ENCODE data around the gene PALLD. TPM values are rescaled to one million over a fixed set of nuclear protein-coding genes. Genes with fewer than 3 reads are reported as not detected.
"Not testable (repeated sequence)": the region's sequence is repeated elsewhere in the genome, so short reads cannot be mapped to it uniquely, and the experiment has no call there.

PALLD gene
- total RNA-seq, 1 experiment from 2014 or later: 6.5 TPM

- Histone ChIP-seq H3K27me3 (ENCODE audit: control insufficient read depth, insufficient read depth, low read length) (no peaks in the 10 kb centered on the region), H3K27ac (ENCODE audit: low read length) (no peak overlapping the region), H3K4me3 (ENCODE audit: low read depth in 2 of 2, low read length in 2 of 2) (no peak overlapping the region), H3K9me3 (ENCODE audit: control insufficient read depth, insufficient read depth, low read depth, low read length) (no peaks in the 10 kb centered on the region), H3K4me1 (ENCODE audit: control insufficient read depth, insufficient read depth, low read length) (no peaks in the 10 kb centered on the region; the same call in 1 of the 2 replicates), H3K36me3 (ENCODE audit: control insufficient read depth, insufficient read depth, low read length) (no peaks in the 10 kb centered on the region)
- ChIA-PET CTCF (no interaction called here), POLR2A (no interaction called here)
- no peak for TF ChIP-seq TCF7L2 (IDR thresholded peaks at IDR 0.05; ENCODE audit: low read depth, low read length)
- TF ChIP-seq REST (IDR thresholded peaks at IDR 0.05; ENCODE audit: insufficient read depth in 1 of 2, low read depth in 2 of 2, low read length in 1 of 2): no peak
- TF ChIP-seq CTCF (IDR thresholded peaks at IDR 0.05): no peak
- no peak for TF ChIP-seq POLR2AphosphoS5 (IDR thresholded peaks at IDR 0.05; ENCODE audit: low read depth, low read length)
- no peak for TF ChIP-seq SIN3A (IDR thresholded peaks at IDR 0.05; ENCODE audit: borderline replicate concordance, insufficient read depth, low read depth, low read length)
- in situ Hi-C loops (cut with HindIII; ENCODE audit: low pct_unique_long_range_greater_than_20kb, low sequenced_read_pairs): no loop called here
- BruUV-seq (replicated peaks): no TSS peak
- ATAC-seq (no peak), DNase-seq (ENCODE audit: low read depth, low spot score) (no peak)
- intact Hi-C loops (cut with micrococcal nuclease; ENCODE audit: unreplicated experiment): no loop called here
Measured at GRCh38 chr4:168453146-168453545, 43.7 kb upstream of the PALLD start.

- BruUV-seq (replicated peaks); H3K27me3 ChIP-seq (ENCODE audit: control insufficient read depth, insufficient read depth, low read length); CTCF ChIA-PET; POLR2A ChIA-PET; H3K36me3 ChIP-seq (ENCODE audit: control insufficient read depth, insufficient read depth, low read length); intact Hi-C loops (cut with micrococcal nuclease; ENCODE audit: unreplicated experiment); H3K4me1 ChIP-seq (ENCODE audit: control insufficient read depth, insufficient read depth, low read length); DNase-seq (ENCODE audit: low read depth, low spot score); in situ Hi-C loops (cut with HindIII; ENCODE audit: low pct_unique_long_range_greater_than_20kb, low sequenced_read_pairs); ATAC-seq; H3K4me3 ChIP-seq (ENCODE audit: low read depth in 2 of 2, low read length in 2 of 2); H3K27ac ChIP-seq (ENCODE audit: low read length); H3K9me3 ChIP-seq (ENCODE audit: control insufficient read depth, insufficient read depth, low read depth, low read length): not testable (repeated sequence)
Measured at GRCh38 chr4:168458256-168458655, 38.6 kb upstream of the PALLD start.

GRCh38 chr4:168461821-168462220 is 35.0 kb upstream of the PALLD start:
- ChIA-PET POLR2A (no interaction called here), CTCF (no interaction called here)
- no peak overlapping the region for H3K4me3 ChIP-seq (ENCODE audit: low read depth in 2 of 2, low read length in 2 of 2)
- no peak overlapping the region for H3K27ac ChIP-seq (ENCODE audit: low read length)
- no peaks in the 10 kb centered on the region for H3K27me3 ChIP-seq (ENCODE audit: control insufficient read depth, insufficient read depth, low read length)
- in situ Hi-C loops (cut with HindIII; ENCODE audit: low pct_unique_long_range_greater_than_20kb, low sequenced_read_pairs): no loop called here
- H3K36me3 ChIP-seq (ENCODE audit: control insufficient read depth, insufficient read depth, low read length): no peaks in the 10 kb centered on the region
- H3K9me3 ChIP-seq (ENCODE audit: control insufficient read depth, insufficient read depth, low read depth, low read length): no peaks in the 10 kb centered on the region
- no TSS peak for BruUV-seq (replicated peaks)
- H3K4me1 ChIP-seq (ENCODE audit: control insufficient read depth, insufficient read depth, low read length): no peaks in the 10 kb centered on the region
- TF ChIP-seq REST (IDR thresholded peaks at IDR 0.05; ENCODE audit: insufficient read depth in 1 of 2, low read depth in 2 of 2, low read length in 1 of 2) (no peak), CTCF (IDR thresholded peaks at IDR 0.05) (no peak), SIN3A (IDR thresholded peaks at IDR 0.05; ENCODE audit: borderline replicate concordance, insufficient read depth, low read depth, low read length) (no peak), POLR2AphosphoS5 (IDR thresholded peaks at IDR 0.05; ENCODE audit: low read depth, low read length) (no peak), TCF7L2 (IDR thresholded peaks at IDR 0.05; ENCODE audit: low read depth, low read length) (no peak)
- intact Hi-C loops (cut with micrococcal nuclease; ENCODE audit: unreplicated experiment): no loop called here
- no peak for ATAC-seq
- DNase-seq (ENCODE audit: low read depth, low spot score): no peak

All from Panc1 (cell line).